Astrocyte (in vitro differentiated cells and primary cell): ENCODE results near the gene SLAMF8.

ENCODE experiments used
- EZH2 ChIP-seq: IDR thresholded peaks from 2 replicates; pipeline ENCODE4 v1.6.1; 2012; ENCODE audit warnings: mild to moderate bottlenecking, low read length, inconsistent platforms; ENCODE audit not compliant: insufficient read depth
- TF ChIP-seq, protein P1 (sequence below): IDR thresholded peaks from 2 replicates; pipeline ENCODE4 v1.5.1; 2011; ENCODE audit warnings: low read depth, mild to moderate bottlenecking, inconsistent platforms, low read length, moderate library complexity; ENCODE audit not compliant: insufficient read depth

DNA sequence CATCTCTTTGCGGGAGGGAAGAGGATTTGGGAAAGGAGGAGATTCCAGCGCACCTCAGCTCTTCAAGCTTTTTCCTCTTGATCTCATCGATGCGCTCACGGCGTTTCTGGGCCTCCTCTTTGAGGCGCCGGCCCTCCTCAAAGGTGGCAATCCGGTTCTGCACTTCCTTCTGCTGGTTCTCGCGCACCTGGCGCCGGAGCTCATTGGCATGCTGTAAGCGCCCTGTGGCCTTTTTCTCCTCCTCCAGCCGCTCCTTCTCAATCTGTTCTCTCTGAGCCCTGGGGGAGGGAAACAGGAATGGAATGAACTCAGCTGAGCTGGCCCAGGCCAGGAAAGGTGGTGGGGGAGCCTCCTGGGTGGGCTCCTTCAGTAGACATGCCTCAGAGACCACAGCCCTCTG, 46.2 kb downstream of the SLAMF8 start:
- TF ChIP-seq, protein P1, sequence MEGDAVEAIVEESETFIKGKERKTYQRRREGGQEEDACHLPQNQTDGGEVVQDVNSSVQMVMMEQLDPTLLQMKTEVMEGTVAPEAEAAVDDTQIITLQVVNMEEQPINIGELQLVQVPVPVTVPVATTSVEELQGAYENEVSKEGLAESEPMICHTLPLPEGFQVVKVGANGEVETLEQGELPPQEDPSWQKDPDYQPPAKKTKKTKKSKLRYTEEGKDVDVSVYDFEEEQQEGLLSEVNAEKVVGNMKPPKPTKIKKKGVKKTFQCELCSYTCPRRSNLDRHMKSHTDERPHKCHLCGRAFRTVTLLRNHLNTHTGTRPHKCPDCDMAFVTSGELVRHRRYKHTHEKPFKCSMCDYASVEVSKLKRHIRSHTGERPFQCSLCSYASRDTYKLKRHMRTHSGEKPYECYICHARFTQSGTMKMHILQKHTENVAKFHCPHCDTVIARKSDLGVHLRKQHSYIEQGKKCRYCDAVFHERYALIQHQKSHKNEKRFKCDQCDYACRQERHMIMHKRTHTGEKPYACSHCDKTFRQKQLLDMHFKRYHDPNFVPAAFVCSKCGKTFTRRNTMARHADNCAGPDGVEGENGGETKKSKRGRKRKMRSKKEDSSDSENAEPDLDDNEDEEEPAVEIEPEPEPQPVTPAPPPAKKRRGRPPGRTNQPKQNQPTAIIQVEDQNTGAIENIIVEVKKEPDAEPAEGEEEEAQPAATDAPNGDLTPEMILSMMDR, result no peak
- no peak for TF ChIP-seq EZH2
